ENCODE measurements around the gene BCL11B.

Gene BCL11B

DNA sequence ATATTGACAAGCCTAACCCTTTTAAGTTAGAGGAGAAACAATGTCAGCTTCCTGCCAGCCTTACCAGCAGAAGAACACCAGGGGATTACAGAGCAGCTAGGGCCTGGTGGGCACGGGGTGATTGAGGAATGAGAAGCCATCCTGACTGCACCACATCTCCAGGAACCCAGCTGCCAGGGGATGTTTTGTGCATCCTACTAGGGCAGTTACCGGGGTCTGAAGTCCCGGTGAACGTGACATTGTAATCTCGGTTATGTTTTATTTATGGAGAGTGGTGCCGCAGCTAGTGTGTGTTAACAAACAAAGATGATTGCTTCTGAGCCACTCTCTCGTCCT lies 115.9 kb downstream of the BCL11B start:
- no peak for DNase-seq (ENCODE audit: low read depth)
- H3K4me3 ChIP-seq (ENCODE audit: control insufficient read depth, low read depth, low read length) = no peak overlapping the region
- no peak for TF ChIP-seq CTCF (IDR thresholded peaks at IDR 0.05; ENCODE audit: control insufficient read depth, insufficient read depth, low read depth, low read length, missing control alignments)

- no peak for TF ChIP-seq CTCF (IDR thresholded peaks at IDR 0.05; ENCODE audit: control insufficient read depth, insufficient read depth, low read depth, low read length, missing control alignments)
- no peak for DNase-seq (ENCODE audit: low read depth)
- H3K4me3 ChIP-seq (ENCODE audit: control insufficient read depth, low read depth, low read length) = no peak overlapping the region
Measured at GRCh38 chr14:99155173-99156089, 116.6 kb downstream of the BCL11B start.

DNA sequence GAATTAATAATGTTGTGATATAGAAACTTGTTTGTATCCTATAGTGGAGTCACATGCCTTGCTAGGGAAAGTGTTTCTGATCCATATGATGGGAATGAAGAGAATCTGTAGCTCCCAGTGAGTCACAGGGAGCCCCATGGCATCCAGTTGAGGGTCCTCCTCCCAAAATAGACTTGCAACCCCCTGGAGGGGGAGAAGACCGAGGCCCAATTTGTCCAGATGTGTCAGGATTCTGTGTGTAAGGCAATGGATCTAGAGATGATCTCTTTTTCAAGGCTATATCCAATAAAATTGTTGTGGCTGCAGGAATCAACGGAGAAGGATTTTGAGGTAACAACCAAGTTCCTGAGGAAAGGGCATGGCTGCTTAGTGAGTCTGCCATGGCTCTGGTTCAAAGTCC lies 121.8 kb downstream of the BCL11B start:
- no peak overlapping the region for H3K4me3 ChIP-seq (ENCODE audit: control insufficient read depth, low read depth, low read length)
- TF ChIP-seq CTCF (IDR thresholded peaks at IDR 0.05; ENCODE audit: control insufficient read depth, insufficient read depth, low read depth, low read length, missing control alignments) = no peak
- DNase-seq (ENCODE audit: low read depth) = no peak

DNA sequence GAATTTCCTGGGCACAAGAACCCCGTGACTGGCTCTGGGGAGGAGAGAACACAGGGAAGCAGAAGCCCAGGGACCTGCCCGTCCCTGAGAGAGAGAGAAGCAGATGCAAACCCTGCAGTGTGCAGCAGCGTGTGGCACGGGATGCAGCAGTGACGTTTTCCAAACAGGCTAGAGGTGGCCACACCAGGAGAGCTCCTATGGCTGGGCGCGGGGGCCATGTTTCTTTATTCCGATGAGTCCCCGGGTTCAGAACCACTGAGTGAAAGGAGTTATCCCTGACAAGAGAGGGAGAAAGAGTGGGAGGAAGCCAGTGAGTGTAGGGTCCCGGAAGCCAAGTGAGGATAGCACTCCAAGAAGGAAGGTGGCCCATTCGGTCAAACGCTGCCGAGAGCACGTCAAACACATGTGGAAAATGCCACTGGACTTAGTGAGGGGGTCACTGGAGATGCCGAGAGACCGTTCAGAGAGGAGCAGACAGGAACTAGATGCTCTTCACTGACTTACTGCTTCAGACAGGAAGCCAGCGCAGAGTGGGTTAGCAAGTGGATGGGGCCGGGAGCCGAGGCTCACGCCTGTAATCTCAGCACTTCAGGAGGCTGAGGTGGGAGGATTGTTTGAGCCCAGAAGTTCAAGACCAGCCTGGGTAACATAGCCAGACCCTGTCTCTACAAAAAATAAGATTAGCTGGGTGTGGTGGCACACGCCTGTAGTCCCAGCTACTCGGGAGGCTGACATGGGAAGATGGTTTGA lies 123.0 kb downstream of the BCL11B start:
- no peak for DNase-seq (ENCODE audit: low read depth)
- no peak overlapping the region for H3K4me3 ChIP-seq (ENCODE audit: control insufficient read depth, low read depth, low read length)
- no peak for TF ChIP-seq CTCF (IDR thresholded peaks at IDR 0.05; ENCODE audit: control insufficient read depth, insufficient read depth, low read depth, low read length, missing control alignments)

DNA sequence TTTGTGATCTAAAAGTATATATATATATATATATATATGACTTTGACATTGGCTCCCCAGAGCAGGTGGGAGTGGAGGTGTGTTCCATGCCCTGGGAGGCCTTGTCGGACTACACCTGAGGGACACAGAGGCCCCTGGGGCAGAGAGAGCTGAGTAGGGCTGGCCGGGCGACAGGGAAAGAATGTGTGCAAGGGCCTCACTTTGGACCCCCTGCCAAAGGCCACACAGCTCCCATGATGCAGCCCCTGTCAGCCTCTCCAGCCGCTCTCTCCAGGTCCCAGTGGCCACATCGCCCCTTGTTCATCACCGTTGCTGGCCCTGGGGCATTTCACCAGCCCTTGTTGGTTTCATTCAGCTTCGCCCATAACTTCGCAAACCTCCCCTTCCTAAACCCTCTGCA lies 123.9 kb downstream of the BCL11B start:
- no peak for TF ChIP-seq CTCF (IDR thresholded peaks at IDR 0.05; ENCODE audit: control insufficient read depth, insufficient read depth, low read depth, low read length, missing control alignments)
- H3K4me3 ChIP-seq (ENCODE audit: control insufficient read depth, low read depth, low read length) = no peak overlapping the region
- DNase-seq (ENCODE audit: low read depth) = no peak

GRCh38 chr14:99147366-99147740 lies 124.6 kb downstream of the BCL11B start:
- DNase-seq (ENCODE audit: low read depth) = no peak
- TF ChIP-seq CTCF (IDR thresholded peaks at IDR 0.05; ENCODE audit: control insufficient read depth, insufficient read depth, low read depth, low read length, missing control alignments) = no peak
- H3K4me3 ChIP-seq (ENCODE audit: control insufficient read depth, low read depth, low read length) = no peak overlapping the region
